HG03520 (cell line): ENCODE measurements around the gene DNAJC17.

Experiments
- ATAC-seq: cut with Tn5 transposase; IDR thresholded peaks from one replicate; pipeline ENCODE4 v1.9.1; 2021; ENCODE audit warnings: mild to moderate bottlenecking, moderate library complexity; ENCODE audit not compliant: unreplicated experiment

DNAJC17 gene, protein sequence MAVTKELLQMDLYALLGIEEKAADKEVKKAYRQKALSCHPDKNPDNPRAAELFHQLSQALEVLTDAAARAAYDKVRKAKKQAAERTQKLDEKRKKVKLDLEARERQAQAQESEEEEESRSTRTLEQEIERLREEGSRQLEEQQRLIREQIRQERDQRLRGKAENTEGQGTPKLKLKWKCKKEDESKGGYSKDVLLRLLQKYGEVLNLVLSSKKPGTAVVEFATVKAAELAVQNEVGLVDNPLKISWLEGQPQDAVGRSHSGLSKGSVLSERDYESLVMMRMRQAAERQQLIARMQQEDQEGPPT

DNA sequence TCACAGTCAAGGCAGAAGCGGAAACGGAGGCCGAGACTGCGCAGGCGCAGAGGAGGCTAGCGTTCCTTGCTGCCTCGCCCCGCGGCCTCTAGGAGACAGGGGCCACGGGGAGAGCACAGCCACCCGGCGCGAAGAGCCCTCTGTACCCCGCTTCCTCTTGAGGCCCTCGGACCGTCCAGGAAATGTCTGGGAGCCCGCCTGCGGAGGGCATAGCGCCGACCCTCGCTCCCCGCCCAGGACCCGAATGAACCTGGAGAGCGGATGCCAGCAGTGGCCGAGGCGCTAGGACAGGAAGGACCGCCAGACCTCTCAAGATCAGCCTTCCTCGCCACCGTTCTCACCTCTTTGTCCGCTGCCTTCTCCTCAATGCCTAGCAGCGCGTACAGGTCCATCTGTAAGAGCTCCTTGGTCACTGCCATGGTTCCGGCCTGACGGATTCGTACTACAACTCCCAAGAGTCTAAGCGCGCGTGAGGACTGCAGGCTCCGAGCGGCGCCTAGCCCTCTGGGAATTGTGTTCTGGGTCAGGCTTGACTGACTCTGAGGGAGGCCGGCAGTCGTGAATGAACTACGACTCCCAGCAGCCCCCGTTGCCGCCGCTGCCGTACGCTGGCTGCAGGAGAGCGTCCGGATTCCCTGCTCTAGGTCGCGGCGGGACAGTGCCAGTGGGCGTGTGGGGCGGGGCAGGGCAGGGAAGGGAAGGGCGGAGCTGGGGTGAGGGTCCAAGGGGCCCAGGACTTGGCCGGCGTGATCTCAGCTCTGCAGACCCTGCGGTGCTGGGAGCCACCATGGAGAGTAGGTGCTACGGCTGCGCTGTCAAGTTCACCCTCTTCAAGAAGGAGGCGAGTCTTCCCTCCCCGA lies at the start of gene DNAJC17, which contains the start of gene ZFYVE19:
Gene DNAJC17, minus strand, starts transcription at position 446 of the 860 bp plus-strand sequence. Its CDS starts 27 bp downstream, at position 419.
Gene ZFYVE19, plus strand, starts transcription at position 62 of the 860 bp plus-strand sequence. Its CDS starts 501 bp downstream, at position 563.
- ATAC-seq = peak; percentile 90

DNA sequence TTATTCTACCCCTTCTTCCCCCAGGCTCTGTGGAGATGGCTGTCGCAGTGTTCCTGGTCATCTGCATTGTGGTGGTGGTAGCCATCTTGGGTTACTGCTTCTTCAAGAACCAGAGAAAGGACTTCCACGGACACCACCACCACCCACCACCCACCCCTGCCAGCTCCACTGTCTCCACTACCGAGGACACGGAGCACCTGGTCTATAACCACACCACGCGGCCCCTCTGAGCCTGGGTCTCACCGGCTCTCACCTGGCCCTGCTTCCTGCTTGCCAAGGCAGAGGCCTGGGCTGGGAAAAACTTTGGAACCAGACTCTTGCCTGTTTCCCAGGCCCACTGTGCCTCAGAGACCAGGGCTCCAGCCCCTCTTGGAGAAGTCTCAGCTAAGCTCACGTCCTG lies 49.5 kb upstream of the DNAJC17 start:
- no peak for ATAC-seq

DNA sequence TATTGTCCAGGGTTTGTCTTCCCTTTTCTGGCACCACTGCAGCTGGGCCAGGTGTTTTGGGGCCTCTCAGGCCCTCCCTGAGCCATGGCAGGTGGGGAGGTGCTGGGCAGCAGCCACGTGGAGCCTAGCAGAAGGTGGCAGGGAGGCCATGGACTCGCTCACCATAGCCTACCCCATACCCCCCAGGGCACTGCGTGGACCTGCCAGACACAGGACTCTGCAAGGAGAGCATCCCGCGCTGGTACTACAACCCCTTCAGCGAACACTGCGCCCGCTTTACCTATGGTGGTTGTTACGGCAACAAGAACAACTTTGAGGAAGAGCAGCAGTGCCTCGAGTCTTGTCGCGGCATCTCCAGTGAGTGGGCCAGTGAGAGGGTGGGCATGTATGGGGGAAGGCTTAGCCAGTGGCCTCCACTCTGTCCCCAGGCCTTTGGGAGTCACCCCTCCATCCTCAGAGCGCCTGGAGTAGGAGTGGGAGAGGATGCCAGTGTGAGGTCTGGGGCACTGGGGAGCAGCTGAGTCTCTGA lies 48.5 kb upstream of the DNAJC17 start:
- no peak for ATAC-seq

GRCh38 chr15:40854161-40854560 lies 46.9 kb upstream of the DNAJC17 start:
- ATAC-seq = no peak

DNA sequence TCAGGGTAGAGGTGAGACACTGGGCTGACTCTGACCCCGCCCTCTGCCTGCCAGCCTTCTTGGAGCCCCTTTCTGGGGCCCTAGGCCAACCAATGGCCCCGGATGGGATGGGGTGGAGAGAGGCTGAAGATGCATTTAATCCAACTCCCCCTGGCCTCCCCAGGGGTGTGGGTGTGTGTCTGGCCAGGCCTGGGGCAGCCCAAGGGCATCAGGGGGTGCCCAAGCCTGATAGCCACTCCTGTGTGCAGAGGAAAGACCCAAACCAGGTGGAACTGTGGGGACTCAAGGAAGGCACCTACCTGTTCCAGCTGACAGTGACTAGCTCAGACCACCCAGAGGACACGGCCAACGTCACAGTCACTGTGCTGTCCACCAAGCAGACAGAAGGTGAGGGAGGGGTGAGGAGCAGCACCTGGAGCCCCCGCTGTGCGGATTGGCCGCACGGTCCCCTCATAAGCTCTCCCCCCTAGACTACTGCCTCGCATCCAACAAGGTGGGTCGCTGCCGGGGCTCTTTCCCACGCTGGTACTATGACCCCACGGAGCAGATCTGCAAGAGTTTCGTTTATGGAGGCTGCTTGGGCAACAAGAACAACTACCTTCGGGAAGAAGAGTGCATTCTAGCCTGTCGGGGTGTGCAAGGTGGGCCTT lies 46.1 kb upstream of the DNAJC17 start:
- ATAC-seq = no peak

- ATAC-seq = no peak
Observed at GRCh38 chr15:40852529-40852928, 45.3 kb upstream of the DNAJC17 start.

DNA sequence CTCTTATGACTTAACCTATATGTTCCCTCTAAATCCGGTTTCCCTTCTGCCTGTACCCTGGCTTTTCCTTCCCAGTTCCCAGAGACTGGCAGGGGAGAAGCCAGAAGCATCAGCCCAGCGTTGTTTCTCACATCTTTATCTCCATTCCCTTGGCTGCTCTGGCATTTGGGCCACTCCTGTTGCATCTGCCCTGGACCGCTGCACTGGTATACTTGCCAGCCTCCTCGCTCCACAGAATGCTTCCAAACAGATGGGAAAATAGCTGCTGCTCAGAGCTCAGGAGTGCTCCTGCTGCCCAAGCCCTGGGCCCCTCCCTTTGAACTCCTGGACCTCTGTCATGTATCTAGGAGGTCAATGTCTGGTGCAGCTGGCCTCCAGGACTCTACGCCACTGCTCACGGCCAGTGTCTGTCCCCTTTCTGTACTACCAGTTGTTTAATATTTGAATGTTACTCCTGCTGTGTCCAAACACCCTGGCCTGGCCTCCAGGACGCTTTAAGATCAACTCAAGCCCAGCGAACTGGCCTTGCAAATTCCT lies 43.4 kb upstream of the DNAJC17 start:
- no peak for ATAC-seq

- ATAC-seq = no peak
Observed at GRCh38 chr15:40847223-40847961, 40.1 kb upstream of the DNAJC17 start.

- ATAC-seq = no peak
Observed at GRCh38 chr15:40846841-40847222, 39.6 kb upstream of the DNAJC17 start.

DNA sequence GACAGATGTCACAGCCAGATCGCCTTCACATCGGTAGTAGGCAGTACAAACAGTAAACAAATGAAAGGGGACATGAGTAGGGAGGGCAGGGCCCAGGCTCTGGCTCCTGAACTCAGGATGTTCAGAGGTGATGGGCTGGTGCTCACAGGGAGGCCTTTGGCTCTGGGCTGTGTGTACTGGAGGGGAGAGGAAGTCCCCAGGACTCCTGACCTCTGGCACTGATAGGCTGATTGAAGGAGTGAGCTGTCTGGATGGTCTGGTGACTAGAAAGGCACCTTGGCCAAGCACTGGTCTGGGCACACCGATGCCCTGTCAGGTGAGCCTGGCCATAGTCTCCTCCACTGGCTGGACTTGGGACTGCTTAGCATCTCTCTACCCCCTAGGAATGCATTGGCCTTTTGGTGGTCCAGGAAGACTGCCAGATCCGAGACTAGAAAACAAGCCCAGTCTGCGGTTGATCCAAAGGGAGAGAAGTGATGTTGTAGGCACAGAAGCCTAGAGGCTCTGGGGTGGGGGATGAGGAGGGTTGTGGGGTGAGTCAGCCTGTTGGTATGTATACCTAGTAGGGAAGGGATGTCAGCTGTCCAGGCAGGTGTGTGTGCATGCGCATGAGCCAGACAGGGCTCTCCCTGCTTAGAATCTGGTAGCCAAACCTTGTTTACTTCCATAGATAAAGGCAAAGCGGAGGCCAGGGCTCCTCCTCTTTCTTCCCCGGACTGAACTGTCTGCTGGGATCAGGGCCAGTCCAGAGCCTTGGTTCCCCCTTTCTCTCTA lies 38.4 kb upstream of the DNAJC17 start:
- no peak for ATAC-seq

DNA sequence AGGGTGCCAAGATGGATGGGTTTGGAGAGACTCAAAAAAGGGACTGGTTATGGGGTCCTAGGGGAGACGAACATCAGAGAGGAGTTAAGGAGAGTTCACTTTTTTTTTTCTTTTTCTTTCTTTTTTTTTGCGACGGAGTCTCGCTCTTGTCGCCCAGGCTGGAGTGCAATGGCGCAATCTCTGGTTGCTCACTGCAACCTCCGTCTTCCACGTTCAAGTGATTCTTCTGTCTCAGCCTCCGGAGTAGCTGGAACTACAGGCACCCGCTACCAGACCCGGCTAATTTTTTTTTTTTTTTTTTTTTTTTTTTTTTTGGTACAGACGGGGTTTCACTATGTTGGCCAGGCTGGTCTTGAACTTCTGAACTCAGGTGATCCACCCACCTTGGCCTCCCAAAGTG lies 37.8 kb upstream of the DNAJC17 start:
- no peak for ATAC-seq

DNA sequence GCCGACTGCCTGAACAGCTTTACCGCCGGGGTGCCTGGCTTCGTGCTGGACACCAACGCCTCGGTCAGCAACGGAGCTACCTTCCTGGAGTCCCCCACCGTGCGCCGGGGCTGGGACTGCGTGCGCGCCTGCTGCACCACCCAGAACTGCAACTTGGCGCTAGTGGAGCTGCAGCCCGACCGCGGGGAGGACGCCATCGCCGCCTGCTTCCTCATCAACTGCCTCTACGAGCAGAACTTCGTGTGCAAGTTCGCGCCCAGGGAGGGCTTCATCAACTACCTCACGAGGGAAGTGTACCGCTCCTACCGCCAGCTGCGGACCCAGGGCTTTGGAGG lies 37.4 kb upstream of the DNAJC17 start:
- ATAC-seq = no peak

DNA sequence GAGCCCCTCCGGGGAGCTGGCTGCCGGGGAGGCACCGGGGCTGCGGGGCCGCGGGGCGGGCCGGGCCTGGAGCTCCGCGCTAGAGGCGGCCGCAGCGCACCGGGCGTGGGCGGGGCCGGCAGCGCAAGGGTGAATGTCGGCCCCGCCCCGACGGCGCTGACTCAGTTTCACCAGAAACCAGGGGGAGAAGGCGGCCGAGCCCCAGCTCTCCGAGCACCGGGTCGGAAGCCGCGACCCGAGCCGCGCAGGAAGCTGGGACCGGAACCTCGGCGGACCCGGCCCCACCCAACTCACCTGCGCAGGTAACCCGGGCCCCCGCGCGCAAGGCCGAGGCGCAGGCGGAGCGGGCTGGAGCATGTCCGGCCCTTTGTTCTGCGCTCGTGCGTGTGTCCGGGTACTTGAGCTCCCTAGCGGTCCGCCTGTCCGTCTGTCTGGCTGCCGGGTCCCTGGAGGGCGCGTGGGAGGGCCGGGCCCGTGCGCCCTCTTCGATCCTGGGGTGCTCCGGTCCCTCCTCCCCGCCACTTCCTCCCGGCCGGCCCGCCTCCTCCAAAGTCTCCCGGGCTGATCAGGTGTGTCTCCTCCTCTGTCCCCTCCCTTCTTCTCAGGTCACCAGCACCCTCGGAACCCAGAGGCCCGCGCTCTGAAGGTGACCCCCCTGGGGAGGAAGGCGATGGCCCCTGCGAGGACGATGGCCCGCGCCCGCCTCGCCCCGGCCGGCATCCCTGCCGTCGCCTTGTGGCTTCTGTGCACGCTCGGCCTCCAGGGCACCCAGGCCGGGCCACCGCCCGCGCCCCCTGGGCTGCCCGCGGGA lies 36.8 kb upstream of the DNAJC17 start, which contains the start of gene SPINT1:
Gene SPINT1, plus strand, starts transcription at position 164 of the 811 bp plus-strand sequence. Its CDS starts 507 bp downstream, at position 671.
- no peak for ATAC-seq

GRCh38 chr15:40843261-40843884 lies 36.1 kb upstream of the DNAJC17 start:
- ATAC-seq = no peak

GRCh38 chr15:40841741-40842140 lies 34.5 kb upstream of the DNAJC17 start:
- ATAC-seq = no peak

DNA sequence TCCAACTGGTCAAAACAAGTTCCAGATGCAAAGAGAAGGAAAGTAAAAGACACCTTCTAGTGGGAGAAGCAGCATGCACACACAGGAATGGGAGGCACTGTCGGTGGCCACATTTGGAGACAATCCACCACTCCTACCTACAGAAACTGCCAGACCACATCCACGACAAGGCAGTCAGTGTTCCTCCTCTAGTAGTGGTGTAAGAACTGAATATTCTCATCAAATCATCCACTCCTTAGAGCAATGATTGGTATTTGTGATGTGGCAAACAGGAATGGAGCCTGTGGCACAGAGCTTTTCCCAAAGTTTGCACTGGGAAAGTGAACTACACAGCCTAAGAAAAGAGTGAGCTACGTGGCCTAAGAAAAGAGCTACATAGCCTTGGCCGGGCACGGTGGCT lies 31.5 kb upstream of the DNAJC17 start:
- ATAC-seq = no peak

DNA sequence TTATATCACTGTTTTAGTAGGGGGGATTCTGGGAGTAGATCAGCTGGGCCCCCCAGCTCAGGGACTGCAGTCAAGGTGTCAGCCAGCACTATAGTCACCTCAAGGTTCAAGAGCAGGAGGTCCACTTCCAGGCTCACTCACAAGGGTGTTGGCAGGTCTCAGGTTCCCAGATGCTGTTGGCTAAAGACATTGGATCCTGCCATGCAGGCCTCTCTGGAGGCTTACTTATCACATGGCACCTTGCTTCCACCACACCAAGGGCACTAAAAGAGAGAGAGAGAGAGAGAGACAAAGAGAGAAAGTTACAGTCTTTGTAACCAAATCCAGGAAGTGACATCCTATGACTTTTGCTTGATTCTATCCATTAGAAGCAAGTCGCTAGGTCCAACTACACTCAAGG lies 28.7 kb upstream of the DNAJC17 start:
- ATAC-seq = no peak

GRCh38 chr15:40832903-40833302 lies 25.6 kb upstream of the DNAJC17 start:
- no peak for ATAC-seq
